ENCODE data around the gene KDM8.

DNA sequence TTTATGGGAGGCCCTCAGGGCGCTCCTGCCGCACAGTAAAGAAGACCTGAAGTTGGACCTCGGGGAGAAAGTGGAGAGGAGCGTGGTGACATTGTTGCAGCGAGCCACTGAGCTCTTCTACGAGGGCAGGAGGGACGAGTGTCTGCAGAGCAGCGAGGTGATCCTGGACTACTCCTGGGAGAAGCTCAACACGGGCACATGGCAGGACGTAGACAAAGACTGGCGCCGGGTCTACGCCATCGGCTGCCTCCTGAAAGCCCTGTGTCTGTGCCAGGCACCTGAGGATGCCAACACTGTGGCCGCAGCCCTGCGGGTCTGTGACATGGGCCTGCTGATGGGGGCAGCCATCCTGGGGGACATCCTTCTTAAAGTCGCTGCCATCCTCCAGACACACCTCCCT is 6.8 kb downstream of the KDM8 start:
- TF ChIP-seq POLR2AphosphoS5 (IDR thresholded peaks at IDR 0.05) (no peak), EP300 (IDR thresholded peaks at IDR 0.05; ENCODE audit: low read depth) (no peak)
- TF ChIP-seq, protein P1, sequence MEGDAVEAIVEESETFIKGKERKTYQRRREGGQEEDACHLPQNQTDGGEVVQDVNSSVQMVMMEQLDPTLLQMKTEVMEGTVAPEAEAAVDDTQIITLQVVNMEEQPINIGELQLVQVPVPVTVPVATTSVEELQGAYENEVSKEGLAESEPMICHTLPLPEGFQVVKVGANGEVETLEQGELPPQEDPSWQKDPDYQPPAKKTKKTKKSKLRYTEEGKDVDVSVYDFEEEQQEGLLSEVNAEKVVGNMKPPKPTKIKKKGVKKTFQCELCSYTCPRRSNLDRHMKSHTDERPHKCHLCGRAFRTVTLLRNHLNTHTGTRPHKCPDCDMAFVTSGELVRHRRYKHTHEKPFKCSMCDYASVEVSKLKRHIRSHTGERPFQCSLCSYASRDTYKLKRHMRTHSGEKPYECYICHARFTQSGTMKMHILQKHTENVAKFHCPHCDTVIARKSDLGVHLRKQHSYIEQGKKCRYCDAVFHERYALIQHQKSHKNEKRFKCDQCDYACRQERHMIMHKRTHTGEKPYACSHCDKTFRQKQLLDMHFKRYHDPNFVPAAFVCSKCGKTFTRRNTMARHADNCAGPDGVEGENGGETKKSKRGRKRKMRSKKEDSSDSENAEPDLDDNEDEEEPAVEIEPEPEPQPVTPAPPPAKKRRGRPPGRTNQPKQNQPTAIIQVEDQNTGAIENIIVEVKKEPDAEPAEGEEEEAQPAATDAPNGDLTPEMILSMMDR (IDR thresholded peaks at IDR 0.05) = no peak

All from transverse colon (tissue), 4 donors.